GM12892 (cell line): Measurements from ENCODE around the gene FEV.

Experiments used
- POLR2A ChIP-seq: IDR thresholded peaks from 2 replicates; pipeline ENCODE4 v1.6.1; 2011; ENCODE audit warnings: low read depth, low read length, control low read depth
- POLR2AphosphoS5 ChIP-seq: IDR thresholded peaks from 2 replicates; pipeline ENCODE4 v1.6.1; 2011; ENCODE audit warnings: low read depth, low read length, control low read depth
- TAF1 ChIP-seq: IDR thresholded peaks from 2 replicates; pipeline ENCODE4 v1.6.1; 2011; ENCODE audit warnings: low read depth, mild to moderate bottlenecking, control low read depth, low read length, borderline replicate concordance

GRCh38 chr2:218998414-218999002 lies 13.5 kb upstream of the FEV start:
- no peak for TF ChIP-seq POLR2AphosphoS5
- no peak for TF ChIP-seq POLR2A
- no peak for TF ChIP-seq TAF1
